ENCODE results near the gene ANGEL1. TPM values are rescaled to one million over a fixed set of nuclear protein-coding genes. Genes with fewer than 3 reads are reported as not detected.

The ANGEL1 gene
- total RNA-seq, 1 experiment from 2014 or later = 31.7 TPM

DNA sequence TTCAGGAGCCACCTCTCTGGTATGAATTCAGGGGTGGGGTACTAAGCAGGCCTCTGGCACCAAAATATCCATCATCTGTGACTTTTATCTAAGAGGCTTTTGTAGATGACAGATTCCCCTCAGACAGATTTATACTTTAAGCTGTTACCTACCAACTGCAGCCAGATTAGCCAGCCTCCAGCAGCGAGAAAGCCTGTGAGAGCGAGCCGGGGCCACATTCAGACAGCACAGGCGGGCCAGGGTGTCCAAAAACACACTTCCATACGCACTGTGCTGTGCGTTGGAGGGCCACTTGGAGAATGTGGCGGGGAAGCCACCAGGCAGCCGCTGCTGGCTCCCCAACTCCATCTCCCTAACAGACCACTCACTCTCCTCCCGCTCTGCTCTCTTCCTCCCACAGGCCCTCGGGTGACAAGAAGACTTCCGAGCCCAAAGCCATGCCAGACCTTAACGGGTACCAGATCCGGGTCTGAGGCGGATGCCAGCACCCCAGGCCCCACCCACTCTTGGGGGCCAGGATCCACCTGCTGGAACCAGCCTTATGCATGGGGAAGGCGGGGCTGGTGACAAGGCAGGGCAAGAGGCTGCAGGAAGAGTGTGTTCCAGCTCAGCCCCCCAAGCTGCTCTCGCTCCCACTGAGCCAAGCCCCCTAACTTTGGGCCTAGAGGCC lies 34.0 kb downstream of the ANGEL1 start:
- BruUV-seq (replicated peaks) = no TSS peak
- Histone ChIP-seq H3K27me3 (ENCODE audit: insufficient read depth, low read depth) (no peaks in the 10 kb centered on the region), H3K4me3 (no peak overlapping the region), H3K9me2 (ENCODE audit: insufficient read depth) (no peaks in the 10 kb centered on the region), H3K36me3 (ENCODE audit: low read depth) (no peaks in the 10 kb centered on the region), H3K9me3 (ENCODE audit: insufficient read depth, low read depth) (no peaks in the 10 kb centered on the region), H3K4me1 (replicated peaks; ENCODE audit: insufficient read depth) (peaks cover 5% of the 10 kb centered on the region), H3K4me2 (no peak overlapping the region), H4K20me1 (ENCODE audit: insufficient read depth) (no peaks in the 10 kb centered on the region), H2AFZ (no peak overlapping the region), H3F3A (ENCODE audit: insufficient read depth, low read depth) (no peaks in the 10 kb centered on the region), H3K79me2 (ENCODE audit: low read depth) (no peaks in the 10 kb centered on the region), H3K27ac (no peak overlapping the region)
- TF ChIP-seq EZH2 (IDR thresholded peaks at IDR 0.05; ENCODE audit: low read depth) (no peak), CTCF (conservative IDR thresholded peaks at IDR 0.05) (no peak)
- intact Hi-C loops (cut with micrococcal nuclease; ENCODE audit: unreplicated experiment) = no loop called here
- ChIA-PET CTCF (no interaction called here), POLR2A (ENCODE audit: unreplicated experiment) (no interaction called here)
- DNase-seq = no peak

DNA sequence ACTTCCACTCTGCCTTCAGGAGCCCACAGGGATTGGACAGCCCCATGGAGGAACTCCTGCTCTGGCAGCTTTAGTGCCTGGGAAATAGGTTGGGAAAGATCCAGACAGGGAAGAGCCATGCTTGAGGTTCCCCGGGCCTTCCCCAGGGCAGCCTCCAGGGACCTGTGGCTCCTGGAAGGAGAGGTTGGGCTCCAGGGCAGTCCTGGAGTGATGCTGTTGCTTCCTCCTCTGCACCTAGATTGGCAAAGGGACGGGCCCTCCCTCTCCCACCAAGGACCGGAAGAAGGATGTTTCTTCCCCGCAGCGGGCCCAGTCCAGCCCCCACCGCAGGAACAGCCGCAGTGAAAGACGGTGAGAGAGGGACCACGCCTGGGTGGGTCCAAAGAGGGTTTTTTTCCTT lies 35.0 kb downstream of the ANGEL1 start:
- H3K27ac ChIP-seq = no peak overlapping the region
- no peaks in the 10 kb centered on the region for H3K36me3 ChIP-seq (ENCODE audit: low read depth)
- no peaks in the 10 kb centered on the region for H3K27me3 ChIP-seq (ENCODE audit: insufficient read depth, low read depth)
- H3K79me2 ChIP-seq (ENCODE audit: low read depth) = no peaks in the 10 kb centered on the region
- no peak overlapping the region for H3K4me2 ChIP-seq
- DNase-seq = no peak
- no peaks in the 10 kb centered on the region for H4K20me1 ChIP-seq (ENCODE audit: insufficient read depth)
- H3K4me3 ChIP-seq = no peak overlapping the region
- H3K9me3 ChIP-seq (ENCODE audit: insufficient read depth, low read depth) = no peaks in the 10 kb centered on the region
- no peaks in the 10 kb centered on the region for H3K9me2 ChIP-seq (ENCODE audit: insufficient read depth)
- no peak overlapping the region for H2AFZ ChIP-seq
- POLR2A ChIA-PET (ENCODE audit: unreplicated experiment) = no interaction called here
- H3K4me1 ChIP-seq (replicated peaks; ENCODE audit: insufficient read depth) = peaks cover 14% of the 10 kb centered on the region
- CTCF ChIA-PET = no interaction called here
- H3F3A ChIP-seq (ENCODE audit: insufficient read depth, low read depth) = no peaks in the 10 kb centered on the region
- no peak for TF ChIP-seq CTCF (conservative IDR thresholded peaks at IDR 0.05)
- TF ChIP-seq EZH2 (IDR thresholded peaks at IDR 0.05; ENCODE audit: low read depth) = no peak
- intact Hi-C loops (cut with micrococcal nuclease; ENCODE audit: unreplicated experiment) = no loop called here
- BruUV-seq (replicated peaks) = no TSS peak

DNA sequence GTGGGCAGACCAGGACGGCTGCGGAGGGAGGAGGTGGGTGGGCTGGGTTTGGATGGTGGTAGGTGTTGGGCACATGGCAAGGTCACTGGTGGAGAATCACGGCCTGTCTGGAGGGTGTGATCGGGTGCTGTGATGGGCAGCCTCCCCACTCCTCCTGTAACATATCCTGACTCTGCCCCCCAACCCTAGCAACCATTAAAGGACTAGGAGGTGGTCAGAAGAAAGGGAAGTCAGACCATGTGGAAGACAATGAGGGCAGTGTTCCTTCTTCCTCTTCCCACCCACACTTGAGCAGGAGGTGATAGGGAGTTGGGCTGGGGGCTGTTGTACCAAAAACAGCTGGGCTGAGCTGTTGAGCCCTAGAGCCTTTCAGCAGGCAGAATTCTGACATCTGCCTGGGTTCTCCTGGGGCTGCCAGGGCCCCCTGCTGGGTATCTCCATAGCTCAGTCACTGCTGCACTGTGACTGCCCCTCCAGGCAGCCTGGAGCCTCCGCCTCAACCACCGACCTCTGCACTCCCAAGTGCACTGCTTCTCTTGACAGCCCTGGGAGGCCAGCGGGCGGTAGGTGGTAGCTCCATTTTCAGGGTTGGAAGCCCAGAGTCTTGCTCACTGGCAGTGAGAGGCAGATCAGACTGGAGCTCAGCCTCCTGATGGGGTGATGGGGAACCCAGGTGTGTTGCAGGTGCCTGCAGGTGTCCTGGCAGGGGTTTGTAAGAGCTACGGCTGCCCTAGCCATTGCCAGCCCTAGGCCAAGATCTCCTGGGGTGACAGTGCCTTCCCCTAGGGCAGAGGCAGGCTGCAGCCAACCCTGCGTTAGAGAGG lies 36.0 kb downstream of the ANGEL1 start:
- Histone ChIP-seq H3K9me2 (ENCODE audit: insufficient read depth) (no peaks in the 10 kb centered on the region), H3K36me3 (ENCODE audit: low read depth) (no peaks in the 10 kb centered on the region), H3K4me1 (replicated peaks; ENCODE audit: insufficient read depth) (peaks cover 17% of the 10 kb centered on the region), H4K20me1 (ENCODE audit: insufficient read depth) (no peaks in the 10 kb centered on the region), H2AFZ (no peak overlapping the region), H3K4me3 (no peak overlapping the region), H3K9me3 (ENCODE audit: insufficient read depth, low read depth) (no peaks in the 10 kb centered on the region), H3K27me3 (ENCODE audit: insufficient read depth, low read depth) (peaks cover 7% of the 10 kb centered on the region), H3K79me2 (ENCODE audit: low read depth) (no peaks in the 10 kb centered on the region), H3K4me2 (no peak overlapping the region), H3K27ac (no peak overlapping the region), H3F3A (ENCODE audit: insufficient read depth, low read depth) (no peaks in the 10 kb centered on the region)
- no TSS peak for BruUV-seq (replicated peaks)
- ChIA-PET POLR2A (ENCODE audit: unreplicated experiment) (interaction anchor here (0.6 kb wide), 2 partner anchors 11 to 577 kb away, joined by 3 to 6 read pairs; no protein-coding TSS in a partner anchor), CTCF (interaction anchor here (0.6 kb wide), 1 partner anchor 142 kb away, joined by 9 read pairs; no protein-coding TSS in a partner anchor)
- TF ChIP-seq CTCF (conservative IDR thresholded peaks at IDR 0.05) (no peak), EZH2 (IDR thresholded peaks at IDR 0.05; ENCODE audit: low read depth) (no peak)
- DNase-seq = no peak
- intact Hi-C loops (cut with micrococcal nuclease; ENCODE audit: unreplicated experiment) = no loop called here
